G401.6 (cell line): ENCODE results near the gene ATAD3C.
"Not testable (repeated sequence)": the region's sequence is repeated elsewhere in the genome, so short reads cannot be mapped to it uniquely, and the experiment has no call there.

Experiments used
- FAIRE-seq: peaks from 2 replicates; lab custom pipeline; 2012; peaks lifted over from hg19 to GRCh38; lab: Jason Lieb, UNC

The ATAD3C gene

GRCh38 chr1:1449099-1449739, at the start of gene ATAD3C:
ATAD3C (plus strand) TSS chr1:1449689; CDS start chr1:1450684, 995 bp downstream.
- FAIRE-seq: no peak

GRCh38 chr1:1399872-1400575, 49.5 kb upstream of the ATAD3C start:
- no peak for FAIRE-seq

- no peak for FAIRE-seq
Observed at GRCh38 chr1:1400576-1401456, 48.7 kb upstream of the ATAD3C start.

GRCh38 chr1:1401457-1402010, 48.0 kb upstream of the ATAD3C start:
- no peak for FAIRE-seq

GRCh38 chr1:1402072-1402900, 47.2 kb upstream of the ATAD3C start:
- FAIRE-seq: peak; percentile 72

GRCh38 chr1:1402901-1403392, 46.5 kb upstream of the ATAD3C start:
- not testable (repeated sequence) for FAIRE-seq

GRCh38 chr1:1403653-1404052, 45.8 kb upstream of the ATAD3C start:
- FAIRE-seq: no peak

- no peak for FAIRE-seq
Observed at GRCh38 chr1:1406101-1406820, 43.2 kb upstream of the ATAD3C start.

- no peak for FAIRE-seq
Observed at GRCh38 chr1:1406821-1407635, 42.5 kb upstream of the ATAD3C start, which contains the start of gene MRPL20. MRPL20 (minus strand) TSS chr1:1407293; CDS start chr1:1407217, 76 bp downstream.

GRCh38 chr1:1407636-1408318, 41.7 kb upstream of the ATAD3C start:
- FAIRE-seq: no peak

- not testable (repeated sequence) for FAIRE-seq
Observed at GRCh38 chr1:1410238-1410637, 39.3 kb upstream of the ATAD3C start.

GRCh38 chr1:1411626-1412025, 37.9 kb upstream of the ATAD3C start:
- FAIRE-seq: no peak

GRCh38 chr1:1412311-1412902, 37.1 kb upstream of the ATAD3C start:
- not testable (repeated sequence) for FAIRE-seq

- FAIRE-seq: no peak
Observed at GRCh38 chr1:1415751-1416150, 33.7 kb upstream of the ATAD3C start.

- not testable (repeated sequence) for FAIRE-seq
Observed at GRCh38 chr1:1417396-1417795, 32.1 kb upstream of the ATAD3C start.

GRCh38 chr1:1417825-1418463, 31.5 kb upstream of the ATAD3C start:
- FAIRE-seq: not testable (repeated sequence)

GRCh38 chr1:1418464-1419362, 30.8 kb upstream of the ATAD3C start:
- no peak for FAIRE-seq
